Nephron (organoid): ENCODE measurements around the gene CDC6.
A peak's percentile ranks its signal among the peaks of the same experiment; 100 is the strongest.

ENCODE experiments used
- H3K27ac Mint-ChIP-seq, 3 experiments: 2 replicates each; pipeline ENCODE4 v1.8.0; 2020; ENCODE audit warnings: mixed read lengths in 3 of 3, mild to moderate bottlenecking in 2 of 3, moderate library complexity in 1 of 3
- H3K27me3 Mint-ChIP-seq: 2 replicates; pipeline ENCODE4 v1.8.0; 2021; ENCODE audit warnings: low read depth, mild to moderate bottlenecking, moderate library complexity, mixed read lengths
- H3K36me3 Mint-ChIP-seq: 2 replicates; pipeline ENCODE4 v1.8.0; 2020; ENCODE audit warnings: low read depth, mixed read lengths
- H3K4me1 Mint-ChIP-seq: 2 replicates; pipeline ENCODE4 v1.8.0; 2020; ENCODE audit warnings: mixed read lengths
- H3K4me3 Mint-ChIP-seq, 3 experiments: 2 replicates each; pipeline ENCODE4 v1.8.0; 2020; ENCODE audit warnings: mild to moderate bottlenecking in 3 of 3, mixed read lengths in 3 of 3, moderate library complexity in 2 of 3
- H3K9me3 Mint-ChIP-seq: 2 replicates; pipeline ENCODE4 v1.8.0; 2020; ENCODE audit warnings: mixed read lengths
- TF ChIP-seq, protein P1 (sequence below), 3 experiments: fragments of 200-600 bp; sonication (generic); IDR thresholded peaks; one replicate each; pipeline ENCODE4 v1.5.0; 2021; ENCODE audit warnings: antibody characterized with exemption in 3 of 3; ENCODE audit not compliant: unreplicated experiment in 3 of 3

CDC6 gene

DNA sequence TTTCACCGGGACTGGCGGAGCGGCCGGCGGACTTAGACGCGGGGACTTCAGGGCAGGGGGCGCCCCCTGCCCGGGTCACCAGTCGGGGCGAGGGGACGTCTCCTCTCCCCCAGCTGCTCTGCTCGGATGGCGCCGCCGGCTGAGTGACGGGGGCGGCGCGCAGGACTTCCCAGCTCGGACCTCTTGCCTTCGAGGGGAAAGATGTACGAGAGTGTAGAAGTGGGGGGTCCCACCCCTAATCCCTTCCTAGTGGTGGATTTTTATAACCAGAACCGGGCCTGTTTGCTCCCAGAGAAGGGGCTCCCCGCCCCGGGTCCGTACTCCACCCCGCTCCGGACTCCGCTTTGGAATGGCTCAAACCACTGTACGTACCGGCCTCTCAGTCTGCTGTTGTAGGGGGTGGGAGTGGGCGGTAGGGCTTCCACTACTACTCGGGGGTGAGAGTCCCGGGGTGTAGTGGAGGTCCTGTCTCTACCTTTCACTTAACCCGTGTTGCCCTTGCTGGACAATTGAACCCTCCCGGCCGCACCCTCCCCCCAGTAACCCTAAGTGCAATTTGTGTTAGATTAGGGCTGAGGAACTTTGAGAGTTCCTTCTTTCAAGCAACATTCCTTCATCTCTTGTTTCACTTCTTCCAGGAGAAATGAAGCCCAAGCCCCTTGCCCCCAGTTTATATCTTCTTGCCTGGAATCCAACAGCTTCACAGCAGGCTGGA lies 55.0 kb downstream of the CDC6 start:
- Mint-ChIP-seq H3K36me3 (peaks cover 11% of the 10 kb centered on the region), H3K4me1 (peaks cover 60% of the 10 kb centered on the region), H3K27ac (peak overlapping the region; percentile 86 to 99 (median 90)), H3K4me3 (peak overlapping the region; percentile 95 to 98 (median 97)), H3K27me3 (no peaks in the 10 kb centered on the region), H3K9me3 (no peaks in the 10 kb centered on the region)
- TF ChIP-seq, protein P1, sequence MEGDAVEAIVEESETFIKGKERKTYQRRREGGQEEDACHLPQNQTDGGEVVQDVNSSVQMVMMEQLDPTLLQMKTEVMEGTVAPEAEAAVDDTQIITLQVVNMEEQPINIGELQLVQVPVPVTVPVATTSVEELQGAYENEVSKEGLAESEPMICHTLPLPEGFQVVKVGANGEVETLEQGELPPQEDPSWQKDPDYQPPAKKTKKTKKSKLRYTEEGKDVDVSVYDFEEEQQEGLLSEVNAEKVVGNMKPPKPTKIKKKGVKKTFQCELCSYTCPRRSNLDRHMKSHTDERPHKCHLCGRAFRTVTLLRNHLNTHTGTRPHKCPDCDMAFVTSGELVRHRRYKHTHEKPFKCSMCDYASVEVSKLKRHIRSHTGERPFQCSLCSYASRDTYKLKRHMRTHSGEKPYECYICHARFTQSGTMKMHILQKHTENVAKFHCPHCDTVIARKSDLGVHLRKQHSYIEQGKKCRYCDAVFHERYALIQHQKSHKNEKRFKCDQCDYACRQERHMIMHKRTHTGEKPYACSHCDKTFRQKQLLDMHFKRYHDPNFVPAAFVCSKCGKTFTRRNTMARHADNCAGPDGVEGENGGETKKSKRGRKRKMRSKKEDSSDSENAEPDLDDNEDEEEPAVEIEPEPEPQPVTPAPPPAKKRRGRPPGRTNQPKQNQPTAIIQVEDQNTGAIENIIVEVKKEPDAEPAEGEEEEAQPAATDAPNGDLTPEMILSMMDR (IDR thresholded peaks at IDR 0.05; ENCODE audit: unreplicated experiment in 3 of 3), result no peak

- Mint-ChIP-seq H3K36me3 (peaks cover 11% of the 10 kb centered on the region), H3K27me3 (no peaks in the 10 kb centered on the region), H3K9me3 (no peaks in the 10 kb centered on the region), H3K4me3 (peak overlapping the region; percentile 95 to 98 (median 97)), H3K4me1 (peaks cover 62% of the 10 kb centered on the region), H3K27ac (peak overlapping the region; percentile 86 to 99 (median 90))
- TF ChIP-seq, protein P1 (IDR thresholded peaks at IDR 0.05; ENCODE audit: unreplicated experiment in 3 of 3), result no peak
These were observed 55.8 kb downstream of the CDC6 start for GRCh38 chr17:40343219-40344119.

- Mint-ChIP-seq H3K4me1 (peaks cover 63% of the 10 kb centered on the region), H3K36me3 (peaks cover 15% of the 10 kb centered on the region), H3K4me3 (peak overlapping the region; percentile 95 to 98 (median 97)), H3K9me3 (no peaks in the 10 kb centered on the region), H3K27me3 (no peaks in the 10 kb centered on the region), H3K27ac (peak overlapping the region; percentile 86 to 99 (median 90))
- TF ChIP-seq, protein P1 (IDR thresholded peaks at IDR 0.05; ENCODE audit: unreplicated experiment in 3 of 3), result no peak
These were observed 56.9 kb downstream of the CDC6 start for GRCh38 chr17:40344421-40345160.

DNA sequence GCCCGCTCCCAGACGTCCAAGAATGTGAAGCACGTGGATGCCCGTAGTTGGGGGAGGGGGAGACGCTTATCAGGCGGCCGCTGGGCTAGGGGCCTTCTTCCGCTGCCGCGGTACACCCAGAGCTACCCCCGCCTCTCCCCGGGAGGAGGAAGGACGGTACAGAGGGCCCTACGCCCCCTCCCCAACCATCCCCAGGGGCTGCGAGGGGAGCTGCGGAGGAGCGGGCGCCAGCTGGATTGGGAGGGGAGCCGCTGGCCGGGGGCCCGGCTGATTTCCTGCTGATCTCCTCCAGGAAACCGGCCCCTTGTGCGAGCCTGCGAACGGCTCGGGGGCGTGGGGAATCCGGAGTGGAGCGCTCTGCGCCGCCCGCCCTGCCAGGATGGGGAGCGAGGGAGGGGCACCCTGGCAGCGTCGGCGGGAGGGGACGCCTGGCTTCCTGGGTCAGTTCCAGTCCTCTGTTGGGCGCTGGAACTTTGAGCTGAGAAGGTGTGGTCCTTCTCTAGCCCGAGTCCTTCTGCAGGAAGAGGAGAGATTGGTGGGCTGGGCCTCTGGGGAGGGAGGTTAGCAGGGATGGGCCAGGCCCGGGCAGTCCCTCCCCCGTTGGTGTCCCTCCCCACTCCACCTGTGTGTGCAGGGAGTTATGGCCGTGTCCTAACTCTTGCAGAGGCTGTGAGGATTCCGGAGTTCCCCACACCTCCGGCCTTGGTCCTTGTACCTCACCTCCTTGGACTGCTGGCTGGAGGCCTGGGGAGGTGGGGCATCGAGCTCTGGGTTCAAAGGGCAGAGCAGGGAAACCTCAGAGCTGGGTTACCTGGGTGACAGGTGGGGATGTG lies 57.7 kb downstream of the CDC6 start:
- TF ChIP-seq, protein P1 (IDR thresholded peaks at IDR 0.05; ENCODE audit: unreplicated experiment in 3 of 3), result no peak
- Mint-ChIP-seq H3K27ac (peak overlapping the region; percentile 86 to 99 (median 90)), H3K9me3 (no peaks in the 10 kb centered on the region), H3K27me3 (no peaks in the 10 kb centered on the region), H3K36me3 (peaks cover 17% of the 10 kb centered on the region), H3K4me3 (peak overlapping the region; percentile 95 to 98 (median 97)), H3K4me1 (peaks cover 63% of the 10 kb centered on the region)
